ENCODE results near the gene MAN2B2.

The MAN2B2 gene

DNA sequence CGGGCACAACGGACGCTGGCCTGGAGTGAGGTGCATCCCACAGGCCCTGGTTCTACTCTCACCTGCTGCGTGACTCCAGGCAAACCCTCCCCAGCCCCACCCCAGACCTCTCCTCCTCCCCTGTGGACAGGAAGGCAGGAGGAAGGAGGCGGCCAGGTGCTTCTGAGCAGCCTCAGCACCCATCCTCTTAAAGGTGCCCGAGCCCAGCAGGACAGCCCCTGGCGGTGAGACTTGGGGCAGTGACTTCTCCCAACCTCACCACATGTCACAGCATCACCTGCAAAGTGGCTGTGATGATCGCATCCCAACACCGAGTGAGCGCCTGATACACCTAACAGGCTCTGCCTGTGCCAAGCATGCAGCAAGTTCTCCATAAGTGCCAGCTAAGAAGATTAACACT is 17.1 kb upstream of the MAN2B2 start:
- Histone ChIP-seq H3K4me1 (ENCODE audit: low read length) (no peaks in the 10 kb centered on the region), H3K27ac (ENCODE audit: low read length) (no peak overlapping the region), H4K20me1 (ENCODE audit: insufficient read depth, low read length) (no peaks in the 10 kb centered on the region), H3K4me3 (ENCODE audit: low read length) (no peak overlapping the region), H3K36me3 (replicated peaks; ENCODE audit: low read depth, low read length) (no peaks in the 10 kb centered on the region), H3K27me3 (ENCODE audit: low read depth, low read length) (peaks cover 29% of the 10 kb centered on the region), H3K79me2 (ENCODE audit: low read length) (no peaks in the 10 kb centered on the region), H3K4me2 (ENCODE audit: low read length) (no peak overlapping the region), H2AFZ (ENCODE audit: low read depth, low read length) (no peak overlapping the region), H3K9ac (ENCODE audit: low read length) (no peak overlapping the region), H3K9me3 (ENCODE audit: insufficient read depth, low read length) (no peaks in the 10 kb centered on the region)
- no peak for TF ChIP-seq EZH2phosphoT487 (IDR thresholded peaks at IDR 0.05; ENCODE audit: low read depth)
- TF ChIP-seq, protein P1, sequence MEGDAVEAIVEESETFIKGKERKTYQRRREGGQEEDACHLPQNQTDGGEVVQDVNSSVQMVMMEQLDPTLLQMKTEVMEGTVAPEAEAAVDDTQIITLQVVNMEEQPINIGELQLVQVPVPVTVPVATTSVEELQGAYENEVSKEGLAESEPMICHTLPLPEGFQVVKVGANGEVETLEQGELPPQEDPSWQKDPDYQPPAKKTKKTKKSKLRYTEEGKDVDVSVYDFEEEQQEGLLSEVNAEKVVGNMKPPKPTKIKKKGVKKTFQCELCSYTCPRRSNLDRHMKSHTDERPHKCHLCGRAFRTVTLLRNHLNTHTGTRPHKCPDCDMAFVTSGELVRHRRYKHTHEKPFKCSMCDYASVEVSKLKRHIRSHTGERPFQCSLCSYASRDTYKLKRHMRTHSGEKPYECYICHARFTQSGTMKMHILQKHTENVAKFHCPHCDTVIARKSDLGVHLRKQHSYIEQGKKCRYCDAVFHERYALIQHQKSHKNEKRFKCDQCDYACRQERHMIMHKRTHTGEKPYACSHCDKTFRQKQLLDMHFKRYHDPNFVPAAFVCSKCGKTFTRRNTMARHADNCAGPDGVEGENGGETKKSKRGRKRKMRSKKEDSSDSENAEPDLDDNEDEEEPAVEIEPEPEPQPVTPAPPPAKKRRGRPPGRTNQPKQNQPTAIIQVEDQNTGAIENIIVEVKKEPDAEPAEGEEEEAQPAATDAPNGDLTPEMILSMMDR (IDR thresholded peaks at IDR 0.05; ENCODE audit: low read depth, low read length), result no peak

DNA sequence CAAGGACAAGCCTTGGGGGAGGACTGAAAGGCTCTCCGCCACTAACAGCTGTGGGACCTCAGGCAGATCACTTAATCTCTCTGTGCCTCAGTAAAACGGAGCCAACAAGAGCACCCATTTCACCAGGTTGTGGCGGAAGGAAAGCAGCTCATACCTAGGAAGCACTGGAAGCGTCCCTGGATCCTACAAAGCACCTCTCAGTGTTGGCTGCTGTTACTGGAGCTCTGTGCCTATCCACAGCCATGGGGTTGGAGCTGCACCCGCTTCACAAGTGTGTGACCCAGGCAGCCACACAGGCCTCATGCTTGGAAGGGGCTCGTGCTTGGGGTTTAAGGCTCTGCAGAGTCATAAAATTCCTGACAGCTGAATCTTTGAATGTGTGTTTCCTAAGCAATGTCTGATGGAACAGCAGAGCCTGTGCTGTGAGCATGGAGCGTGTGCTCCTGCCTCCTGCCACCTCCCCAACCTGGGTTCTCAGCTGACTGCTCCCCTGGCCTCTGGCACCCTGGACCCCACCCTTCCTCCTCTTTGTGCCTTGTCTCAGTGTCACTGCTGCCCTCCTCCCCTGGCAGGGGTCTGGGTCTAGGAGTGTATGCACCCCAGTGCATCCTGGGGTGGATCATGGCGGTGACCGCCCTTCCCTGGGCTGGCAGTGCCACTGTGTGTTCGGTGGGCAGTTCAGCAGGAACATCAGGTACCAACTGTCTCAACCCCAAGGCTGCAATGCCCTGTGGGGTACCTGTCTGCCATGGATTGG is 14.4 kb upstream of the MAN2B2 start:
- no peak overlapping the region for H3K4me3 ChIP-seq (ENCODE audit: low read length)
- no peak overlapping the region for H3K4me2 ChIP-seq (ENCODE audit: low read length)
- peaks cover 29% of the 10 kb centered on the region for H3K27me3 ChIP-seq (ENCODE audit: low read depth, low read length)
- no peak overlapping the region for H3K27ac ChIP-seq (ENCODE audit: low read length)
- no peaks in the 10 kb centered on the region for H3K79me2 ChIP-seq (ENCODE audit: low read length)
- H4K20me1 ChIP-seq (ENCODE audit: insufficient read depth, low read length), result no peaks in the 10 kb centered on the region
- no peaks in the 10 kb centered on the region for H3K36me3 ChIP-seq (replicated peaks; ENCODE audit: low read depth, low read length)
- H3K9me3 ChIP-seq (ENCODE audit: insufficient read depth, low read length), result no peaks in the 10 kb centered on the region
- H3K9ac ChIP-seq (ENCODE audit: low read length), result no peak overlapping the region
- TF ChIP-seq, protein P1 (IDR thresholded peaks at IDR 0.05; ENCODE audit: low read depth, low read length), result no peak
- H3K4me1 ChIP-seq (ENCODE audit: low read length), result no peaks in the 10 kb centered on the region
- no peak overlapping the region for H2AFZ ChIP-seq (ENCODE audit: low read depth, low read length)

DNA sequence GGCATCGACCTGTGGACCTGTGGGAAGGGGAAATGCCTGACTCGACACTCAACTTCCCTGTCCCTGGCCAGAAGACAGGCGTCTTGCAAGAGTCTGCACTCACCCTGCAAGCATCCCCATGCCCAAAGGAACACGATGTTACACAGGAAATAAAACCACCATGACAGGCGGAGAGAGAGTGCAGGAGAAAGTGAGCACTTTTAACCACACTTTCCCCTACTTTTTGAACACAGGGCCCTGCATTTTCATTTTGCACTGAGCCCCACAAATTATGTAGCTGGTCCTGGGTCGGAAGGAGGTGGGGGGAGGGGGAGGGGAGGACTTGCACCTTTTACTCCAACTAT is 13.8 kb upstream of the MAN2B2 start:
- Histone ChIP-seq H3K4me3 (ENCODE audit: low read length) (no peak overlapping the region), H3K9ac (ENCODE audit: low read length) (no peak overlapping the region), H3K27ac (ENCODE audit: low read length) (no peak overlapping the region), H3K79me2 (ENCODE audit: low read length) (no peaks in the 10 kb centered on the region), H3K4me2 (ENCODE audit: low read length) (no peak overlapping the region), H3K36me3 (replicated peaks; ENCODE audit: low read depth, low read length) (no peaks in the 10 kb centered on the region), H3K27me3 (ENCODE audit: low read depth, low read length) (peaks cover 29% of the 10 kb centered on the region), H2AFZ (ENCODE audit: low read depth, low read length) (no peak overlapping the region), H3K4me1 (ENCODE audit: low read length) (no peaks in the 10 kb centered on the region), H3K9me3 (ENCODE audit: insufficient read depth, low read length) (no peaks in the 10 kb centered on the region), H4K20me1 (ENCODE audit: insufficient read depth, low read length) (no peaks in the 10 kb centered on the region)
- no peak for TF ChIP-seq EZH2phosphoT487 (IDR thresholded peaks at IDR 0.05; ENCODE audit: low read depth)
- TF ChIP-seq, protein P1 (IDR thresholded peaks at IDR 0.05; ENCODE audit: low read depth, low read length), result no peak

DNA sequence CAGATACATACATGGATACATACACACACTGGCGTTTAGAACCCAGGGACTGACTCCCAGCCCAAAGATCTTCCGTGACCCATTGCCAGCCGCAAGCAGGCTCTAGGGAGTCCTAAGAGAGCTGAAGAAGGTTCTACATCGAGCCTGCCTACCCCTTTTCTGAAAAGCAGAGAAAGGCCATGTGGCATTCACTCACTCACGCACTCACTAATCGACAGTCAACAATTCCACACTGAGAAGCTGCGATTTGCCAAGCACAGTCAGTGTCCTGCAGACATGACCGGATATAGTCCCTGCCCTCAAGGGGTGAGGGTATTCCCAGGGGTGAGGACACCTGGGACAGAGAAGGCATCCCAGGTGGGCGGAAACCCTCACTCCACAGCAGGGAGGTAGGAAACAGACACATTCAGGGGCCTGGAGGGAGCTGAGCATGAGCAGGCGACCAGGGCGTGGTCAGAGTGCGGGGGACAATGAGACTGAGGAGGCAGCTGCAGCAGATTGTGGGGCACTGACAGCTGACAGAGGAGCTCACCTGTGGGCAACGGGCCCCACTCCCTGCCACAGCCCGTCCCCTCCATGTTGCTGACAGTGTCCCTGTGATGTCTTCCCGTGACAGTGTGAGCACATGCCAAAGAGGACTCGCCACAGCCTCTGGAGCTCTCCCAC is 13.2 kb upstream of the MAN2B2 start:
- H4K20me1 ChIP-seq (ENCODE audit: insufficient read depth, low read length), result no peaks in the 10 kb centered on the region
- H3K79me2 ChIP-seq (ENCODE audit: low read length), result no peaks in the 10 kb centered on the region
- H3K4me1 ChIP-seq (ENCODE audit: low read length), result no peaks in the 10 kb centered on the region
- no peak overlapping the region for H2AFZ ChIP-seq (ENCODE audit: low read depth, low read length)
- TF ChIP-seq, protein P1 (IDR thresholded peaks at IDR 0.05; ENCODE audit: low read depth, low read length), result no peak
- no peak for TF ChIP-seq EZH2phosphoT487 (IDR thresholded peaks at IDR 0.05; ENCODE audit: low read depth)
- no peak overlapping the region for H3K4me2 ChIP-seq (ENCODE audit: low read length)
- H3K27me3 ChIP-seq (ENCODE audit: low read depth, low read length), result peaks cover 24% of the 10 kb centered on the region
- H3K4me3 ChIP-seq (ENCODE audit: low read length), result no peak overlapping the region
- no peaks in the 10 kb centered on the region for H3K36me3 ChIP-seq (replicated peaks; ENCODE audit: low read depth, low read length)
- no peak overlapping the region for H3K9ac ChIP-seq (ENCODE audit: low read length)
- no peak overlapping the region for H3K27ac ChIP-seq (ENCODE audit: low read length)
- no peaks in the 10 kb centered on the region for H3K9me3 ChIP-seq (ENCODE audit: insufficient read depth, low read length)
